ENCODE measurements around the gene CYTIP. TPM values are rescaled to one million over a fixed set of nuclear protein-coding genes. Genes with fewer than 3 reads are reported as not detected.

The CYTIP gene
- total RNA-seq, 2 donors from 2014 or later: 5.1 to 6.6 TPM

GRCh38 chr2:157468931-157469708 lies 25.2 kb upstream of the CYTIP start:
- intact Hi-C loops (cut with DNase I, micrococcal nuclease): no loop called here
- peak; percentile 52 for ATAC-seq
- no peak for DNase-seq

GRCh38 chr2:157466764-157467163 lies 22.9 kb upstream of the CYTIP start:
- no peak for DNase-seq
- ATAC-seq: no peak
- intact Hi-C loops (cut with DNase I, micrococcal nuclease): no loop called here

GRCh38 chr2:157465554-157465953 lies 21.7 kb upstream of the CYTIP start:
- no peak for DNase-seq
- intact Hi-C loops (cut with DNase I, micrococcal nuclease): no loop called here
- ATAC-seq: no peak

- ATAC-seq (no peak), DNase-seq (no peak)
- intact Hi-C loops (cut with DNase I, micrococcal nuclease): no loop called here
These were observed 19.1 kb upstream of the CYTIP start for GRCh38 chr2:157463002-157463401.

- no peak for DNase-seq
- intact Hi-C loops (cut with DNase I, micrococcal nuclease): no loop called here
- ATAC-seq: no peak
These were observed 17.0 kb upstream of the CYTIP start for GRCh38 chr2:157460897-157461296.

GRCh38 chr2:157460384-157460837 lies 16.5 kb upstream of the CYTIP start:
- intact Hi-C loops (cut with DNase I, micrococcal nuclease): no loop called here
- DNase-seq: no peak
- ATAC-seq: peak; percentile 96

- DNase-seq (no peak), ATAC-seq (no peak)
- intact Hi-C loops (cut with DNase I, micrococcal nuclease): no loop called here
These were observed 15.6 kb upstream of the CYTIP start for GRCh38 chr2:157459486-157459885.

- DNase-seq (no peak), ATAC-seq (no peak)
- intact Hi-C loops (cut with DNase I, micrococcal nuclease): no loop called here
These were observed 3.9 kb upstream of the CYTIP start for GRCh38 chr2:157447741-157448140.

- no peak for ATAC-seq
- intact Hi-C loops (cut with DNase I, micrococcal nuclease): no loop called here
- no peak for DNase-seq
These were observed 3.1 kb upstream of the CYTIP start for GRCh38 chr2:157447031-157447430.

GRCh38 chr2:157444641-157445040 lies 752 bp upstream of the CYTIP start:
- DNase-seq (no peak), ATAC-seq (no peak)
- intact Hi-C loops (cut with DNase I, micrococcal nuclease): no loop called here

- intact Hi-C loops (cut with DNase I, micrococcal nuclease): no loop called here
- ATAC-seq (no peak), DNase-seq (no peak)
These were observed 799 bp downstream of the CYTIP start for GRCh38 chr2:157443090-157443489.

- intact Hi-C loops (cut with DNase I, micrococcal nuclease): no loop called here
- no peak for DNase-seq
- no peak for ATAC-seq
These were observed 1.3 kb downstream of the CYTIP start for GRCh38 chr2:157442636-157443035.

- DNase-seq: no peak
- no peak for ATAC-seq
- intact Hi-C loops (cut with DNase I, micrococcal nuclease): no loop called here
These were observed 1.7 kb downstream of the CYTIP start for GRCh38 chr2:157442191-157442590.

GRCh38 chr2:157441072-157441454 lies 2.8 kb downstream of the CYTIP start:
- DNase-seq (no peak), ATAC-seq (no peak)
- intact Hi-C loops (cut with DNase I, micrococcal nuclease): no loop called here

GRCh38 chr2:157440404-157441071 lies 3.4 kb downstream of the CYTIP start:
- DNase-seq (peak; percentile 45 to 55), ATAC-seq (peak; percentile 81)
- intact Hi-C loops (cut with DNase I, micrococcal nuclease): no loop called here

GRCh38 chr2:157439824-157440186 lies 4.1 kb downstream of the CYTIP start:
- peak; percentile 89 for ATAC-seq
- peak; percentile 40 to 49 for DNase-seq
- intact Hi-C loops (cut with DNase I, micrococcal nuclease): no loop called here

- ATAC-seq (peak; percentile 81), DNase-seq (no peak)
- intact Hi-C loops (cut with DNase I, micrococcal nuclease): no loop called here
These were observed 4.7 kb downstream of the CYTIP start for GRCh38 chr2:157438863-157439823.

- ATAC-seq (peak; percentile 72), DNase-seq (no peak)
- intact Hi-C loops (cut with DNase I, micrococcal nuclease): no loop called here
These were observed 10.5 kb downstream of the CYTIP start for GRCh38 chr2:157433394-157433793.

GRCh38 chr2:157432475-157433106 lies 11.3 kb downstream of the CYTIP start:
- ATAC-seq (peak; percentile 17), DNase-seq (no peak)
- intact Hi-C loops (cut with DNase I, micrococcal nuclease): no loop called here

Measured in left colon (tissue), 2 donors.